ENCODE measurements around the gene FGFRL1.

The FGFRL1 gene

DNA sequence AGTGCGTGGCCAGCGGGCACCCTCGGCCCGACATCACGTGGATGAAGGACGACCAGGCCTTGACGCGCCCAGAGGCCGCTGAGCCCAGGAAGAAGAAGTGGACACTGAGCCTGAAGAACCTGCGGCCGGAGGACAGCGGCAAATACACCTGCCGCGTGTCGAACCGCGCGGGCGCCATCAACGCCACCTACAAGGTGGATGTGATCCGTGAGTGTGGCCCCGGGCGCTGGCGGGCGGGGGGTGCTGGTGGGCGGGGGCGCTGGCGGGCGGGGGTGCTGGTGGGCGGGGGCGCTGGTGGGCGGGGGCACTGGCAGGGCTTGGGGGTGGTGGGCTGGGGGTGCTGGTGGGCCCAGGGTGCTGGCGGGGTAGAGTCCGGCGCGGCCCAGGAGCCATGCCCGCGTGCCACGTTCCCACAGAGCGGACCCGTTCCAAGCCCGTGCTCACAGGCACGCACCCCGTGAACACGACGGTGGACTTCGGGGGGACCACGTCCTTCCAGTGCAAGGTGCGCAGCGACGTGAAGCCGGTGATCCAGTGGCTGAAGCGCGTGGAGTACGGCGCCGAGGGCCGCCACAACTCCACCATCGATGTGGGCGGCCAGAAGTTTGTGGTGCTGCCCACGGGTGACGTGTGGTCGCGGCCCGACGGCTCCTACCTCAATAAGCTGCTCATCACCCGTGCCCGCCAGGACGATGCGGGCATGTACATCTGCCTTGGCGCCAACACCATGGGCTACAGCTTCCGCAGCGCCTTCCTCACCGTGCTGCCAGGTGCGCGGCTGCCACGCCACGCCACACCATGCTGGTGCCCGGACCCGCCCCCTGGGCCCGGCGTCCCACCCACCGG is 12.7 kb downstream of the FGFRL1 start:
- no peak overlapping the region for H3K4me3 ChIP-seq (ENCODE audit: low read length)
- DNase-seq (ENCODE audit: low read depth), result no peak
- TF ChIP-seq, protein P1, sequence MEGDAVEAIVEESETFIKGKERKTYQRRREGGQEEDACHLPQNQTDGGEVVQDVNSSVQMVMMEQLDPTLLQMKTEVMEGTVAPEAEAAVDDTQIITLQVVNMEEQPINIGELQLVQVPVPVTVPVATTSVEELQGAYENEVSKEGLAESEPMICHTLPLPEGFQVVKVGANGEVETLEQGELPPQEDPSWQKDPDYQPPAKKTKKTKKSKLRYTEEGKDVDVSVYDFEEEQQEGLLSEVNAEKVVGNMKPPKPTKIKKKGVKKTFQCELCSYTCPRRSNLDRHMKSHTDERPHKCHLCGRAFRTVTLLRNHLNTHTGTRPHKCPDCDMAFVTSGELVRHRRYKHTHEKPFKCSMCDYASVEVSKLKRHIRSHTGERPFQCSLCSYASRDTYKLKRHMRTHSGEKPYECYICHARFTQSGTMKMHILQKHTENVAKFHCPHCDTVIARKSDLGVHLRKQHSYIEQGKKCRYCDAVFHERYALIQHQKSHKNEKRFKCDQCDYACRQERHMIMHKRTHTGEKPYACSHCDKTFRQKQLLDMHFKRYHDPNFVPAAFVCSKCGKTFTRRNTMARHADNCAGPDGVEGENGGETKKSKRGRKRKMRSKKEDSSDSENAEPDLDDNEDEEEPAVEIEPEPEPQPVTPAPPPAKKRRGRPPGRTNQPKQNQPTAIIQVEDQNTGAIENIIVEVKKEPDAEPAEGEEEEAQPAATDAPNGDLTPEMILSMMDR (conservative IDR thresholded peaks at IDR 0.05; ENCODE audit: low read length), result no peak

DNA sequence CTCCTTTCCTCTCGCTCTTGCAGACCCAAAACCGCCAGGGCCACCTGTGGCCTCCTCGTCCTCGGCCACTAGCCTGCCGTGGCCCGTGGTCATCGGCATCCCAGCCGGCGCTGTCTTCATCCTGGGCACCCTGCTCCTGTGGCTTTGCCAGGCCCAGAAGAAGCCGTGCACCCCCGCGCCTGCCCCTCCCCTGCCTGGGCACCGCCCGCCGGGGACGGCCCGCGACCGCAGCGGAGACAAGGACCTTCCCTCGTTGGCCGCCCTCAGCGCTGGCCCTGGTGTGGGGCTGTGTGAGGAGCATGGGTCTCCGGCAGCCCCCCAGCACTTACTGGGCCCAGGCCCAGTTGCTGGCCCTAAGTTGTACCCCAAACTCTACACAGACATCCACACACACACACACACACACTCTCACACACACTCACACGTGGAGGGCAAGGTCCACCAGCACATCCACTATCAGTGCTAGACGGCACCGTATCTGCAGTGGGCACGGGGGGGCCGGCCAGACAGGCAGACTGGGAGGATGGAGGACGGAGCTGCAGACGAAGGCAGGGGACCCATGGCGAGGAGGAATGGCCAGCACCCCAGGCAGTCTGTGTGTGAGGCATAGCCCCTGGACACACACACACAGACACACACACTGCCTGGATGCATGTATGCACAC is 13.6 kb downstream of the FGFRL1 start:
- DNase-seq (ENCODE audit: low read depth), result no peak
- no peak overlapping the region for H3K4me3 ChIP-seq (ENCODE audit: low read length)
- TF ChIP-seq, protein P1 (conservative IDR thresholded peaks at IDR 0.05; ENCODE audit: low read length), result no peak

DNA sequence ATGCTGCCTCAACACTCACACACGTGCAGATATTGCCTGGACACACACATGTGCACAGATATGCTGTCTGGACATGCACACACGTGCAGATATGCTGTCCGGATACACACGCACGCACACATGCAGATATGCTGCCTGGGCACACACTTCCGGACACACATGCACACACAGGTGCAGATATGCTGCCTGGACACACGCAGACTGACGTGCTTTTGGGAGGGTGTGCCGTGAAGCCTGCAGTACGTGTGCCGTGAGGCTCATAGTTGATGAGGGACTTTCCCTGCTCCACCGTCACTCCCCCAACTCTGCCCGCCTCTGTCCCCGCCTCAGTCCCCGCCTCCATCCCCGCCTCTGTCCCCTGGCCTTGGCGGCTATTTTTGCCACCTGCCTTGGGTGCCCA is 14.7 kb downstream of the FGFRL1 start:
- no peak for DNase-seq (ENCODE audit: low read depth)
- no peak overlapping the region for H3K4me3 ChIP-seq (ENCODE audit: low read length)
- TF ChIP-seq, protein P1 (conservative IDR thresholded peaks at IDR 0.05; ENCODE audit: low read length), result no peak

DNA sequence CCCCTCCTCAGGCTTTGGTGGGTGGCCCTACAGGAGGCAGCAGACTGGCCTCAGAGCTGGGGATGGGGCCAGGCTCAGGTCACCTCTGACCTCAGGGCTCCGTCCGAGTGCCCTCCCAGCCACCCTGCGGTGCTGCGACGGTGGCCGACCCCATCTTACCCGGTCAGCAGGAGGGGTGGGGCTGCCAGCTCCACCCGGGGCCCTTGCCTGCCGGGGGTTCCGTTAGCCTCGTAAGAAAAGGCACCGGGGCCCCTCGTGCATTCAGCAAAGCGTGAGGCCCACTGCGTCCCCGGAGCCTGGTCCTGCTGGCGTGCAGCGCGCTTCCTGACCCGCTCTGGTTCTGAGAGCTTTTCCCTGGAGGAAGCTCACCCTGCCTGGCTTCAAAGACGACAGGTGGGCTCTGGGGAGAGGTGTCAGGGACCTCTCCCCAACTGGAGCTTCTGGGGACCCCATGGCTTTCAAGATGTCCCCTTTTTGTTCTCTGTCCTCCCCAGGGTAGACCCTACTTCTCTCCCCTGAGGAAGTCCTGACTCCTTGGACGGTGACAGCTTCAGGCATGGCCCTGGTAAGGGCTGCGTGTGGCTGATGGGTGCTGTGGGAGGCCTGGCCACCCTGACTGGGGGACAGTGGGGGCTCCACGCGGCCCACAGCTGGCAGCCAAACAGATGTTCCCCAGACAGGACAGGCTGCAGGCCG is 15.9 kb downstream of the FGFRL1 start:
- no peak for DNase-seq (ENCODE audit: low read depth)
- H3K4me3 ChIP-seq (ENCODE audit: low read length), result no peak overlapping the region
- TF ChIP-seq, protein P1 (conservative IDR thresholded peaks at IDR 0.05; ENCODE audit: low read length), result no peak

DNA sequence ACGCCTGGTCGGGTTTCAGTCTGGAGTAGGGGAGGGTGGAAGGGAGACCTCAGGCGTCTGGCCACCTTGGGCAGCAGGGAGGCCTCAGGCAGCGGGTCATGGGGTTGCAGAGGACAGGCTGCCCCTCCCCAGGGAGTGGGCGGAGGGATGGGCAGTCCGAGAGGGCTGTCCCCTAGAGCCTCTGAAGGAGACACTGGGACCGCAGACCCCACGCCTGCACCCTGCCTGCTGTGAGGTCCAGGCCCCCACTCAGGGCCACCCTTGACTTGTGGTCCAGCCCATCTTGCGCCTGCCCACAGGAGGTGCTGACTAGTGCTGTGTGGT is 16.5 kb downstream of the FGFRL1 start:
- TF ChIP-seq, protein P1 (conservative IDR thresholded peaks at IDR 0.05; ENCODE audit: low read length), result no peak
- H3K4me3 ChIP-seq (ENCODE audit: low read length), result no peak overlapping the region
- no peak for DNase-seq (ENCODE audit: low read depth)

DNA sequence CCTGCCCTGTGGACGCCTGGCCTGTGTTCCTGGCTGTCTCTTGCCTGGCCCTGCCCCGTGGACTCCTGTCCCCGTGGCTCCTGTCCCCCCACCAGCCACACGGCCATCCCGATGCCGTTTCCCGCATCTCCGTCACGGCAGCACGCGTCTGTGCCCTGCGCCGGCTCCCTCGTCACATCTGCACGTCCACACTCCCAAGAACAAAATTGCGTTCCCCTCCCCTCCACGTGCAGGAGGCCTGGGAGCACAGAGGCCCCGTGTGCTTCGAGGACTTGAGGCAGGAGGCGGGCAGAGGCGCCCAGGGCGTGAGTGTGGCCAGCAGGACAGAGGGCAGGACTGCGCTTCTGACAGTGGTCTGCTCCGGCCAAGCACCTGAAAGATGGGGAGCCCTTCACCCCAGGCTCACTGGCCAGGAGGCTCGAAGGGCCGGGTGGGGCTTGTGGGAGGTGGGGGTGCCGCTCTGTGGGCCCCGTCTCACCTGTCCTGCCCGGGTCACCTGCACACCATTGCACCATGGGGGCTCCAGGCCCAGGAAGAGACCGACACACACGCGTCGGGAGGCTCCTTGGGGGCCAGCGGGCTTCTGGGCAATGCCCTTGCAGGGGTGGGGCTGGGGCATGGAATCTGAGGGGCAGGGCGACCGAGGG is 17.3 kb downstream of the FGFRL1 start:
- no peak overlapping the region for H3K4me3 ChIP-seq (ENCODE audit: low read length)
- DNase-seq (ENCODE audit: low read depth), result no peak
- TF ChIP-seq, protein P1 (conservative IDR thresholded peaks at IDR 0.05; ENCODE audit: low read length), result no peak
